CD4-positive, alpha-beta memory T cell (primary cell): Measurements from ENCODE around the gene SLC39A12. TPM values are rescaled to one million over a fixed set of nuclear protein-coding genes. Genes with fewer than 3 reads are reported as not detected.

Source experiments
- CTCF ChIA-PET: fragments of 350-600 bp; sonication (Branson Sonifier 250); formaldehyde crosslinking; loops from one replicate; lab custom pipeline; 2021; ENCODE audit warnings: inconsistent platforms; ENCODE audit not compliant: partially characterized antibody; lab: Charles Lee
- POLR2A ChIA-PET: fragments of 350-600 bp; sonication (Branson Sonifier 250); formaldehyde crosslinking; loops from one replicate; lab custom pipeline; 2021; ENCODE audit not compliant: partially characterized antibody; lab: Charles Lee
- DNase-seq, 5 donors: peaks; one replicate each; pipeline versions ENCODE4 v3.0.0 to v3.0.0-alpha.2; 2020 to 2022; ENCODE audit warnings: mixed read lengths in 1 of 5
- H3K27ac ChIP-seq: one replicate; pipeline ENCODE4 v1.7.0; 2013; ENCODE audit warnings: low read depth, low read length
- H3K27me3 ChIP-seq: 2 replicates; pipeline ENCODE4 v1.7.0; 2013; ENCODE audit warnings: mild to moderate bottlenecking, low read length, moderate library complexity; ENCODE audit not compliant: insufficient read depth
- H3K36me3 ChIP-seq: 2 replicates; pipeline ENCODE4 v1.7.0; 2013; ENCODE audit warnings: mild to moderate bottlenecking, low read length, moderate library complexity; ENCODE audit not compliant: insufficient read depth
- H3K4me1 ChIP-seq: 2 replicates; pipeline ENCODE4 v1.7.0; 2013; ENCODE audit warnings: mild to moderate bottlenecking, low read length, moderate library complexity; ENCODE audit not compliant: insufficient read depth
- H3K4me3 ChIP-seq, 2 donors: one replicate each; pipeline ENCODE4 v1.7.0; 2013; ENCODE audit warnings: low read length in 2 of 2, mild to moderate bottlenecking in 1 of 2
- H3K9me3 ChIP-seq, 2 donors: one replicate each; pipeline ENCODE4 v1.7.0; 2013; ENCODE audit warnings: low read length in 2 of 2, control low read depth in 1 of 2; ENCODE audit not compliant: control insufficient read depth in 1 of 2
- H3K27ac Mint-ChIP-seq, 7 donors: one replicate each; pipeline ENCODE4 v1.8.0; 2020 to 2021; ENCODE audit warnings: mixed read lengths in 7 of 7, mild to moderate bottlenecking in 6 of 7, inconsistent platforms in 3 of 7, moderate library complexity in 3 of 7
- H3K27me3 Mint-ChIP-seq, 2 donors: one replicate each; pipeline ENCODE4 v1.8.0; 2020 to 2021; ENCODE audit warnings: mixed read lengths in 2 of 2
- H3K36me3 Mint-ChIP-seq, 2 donors: one replicate each; pipeline ENCODE4 v1.8.0; 2020 to 2021; ENCODE audit warnings: mixed read lengths in 2 of 2, inconsistent platforms in 1 of 2, mild to moderate bottlenecking in 1 of 2
- H3K4me1 Mint-ChIP-seq, 4 donors: one replicate each; pipeline ENCODE4 v1.8.0; 2020 to 2021; ENCODE audit warnings: mixed read lengths in 4 of 4, mild to moderate bottlenecking in 1 of 4
- H3K4me3 Mint-ChIP-seq, 8 donors: one replicate each; pipeline ENCODE4 v1.8.0; 2020 to 2021; ENCODE audit warnings: mixed read lengths in 8 of 8, mild to moderate bottlenecking in 7 of 8, moderate library complexity in 6 of 8, inconsistent platforms in 3 of 8
- H3K9me3 Mint-ChIP-seq, 8 donors: one replicate each; pipeline ENCODE4 v1.8.0; 2020 to 2021; ENCODE audit warnings: mixed read lengths in 8 of 8, mild to moderate bottlenecking in 5 of 8, inconsistent platforms in 3 of 8, moderate library complexity in 1 of 8
- intact Hi-C: fragments of 100-400 bp; cut with micrococcal nuclease; formaldehyde crosslinking; loops from one replicate; pipeline ENCODE4 v1.15.1; 2023
- polyA plus RNA-seq, 2 donors: library from polyadenylated mRNA; unstranded; fragments of 300-500 nt; fragmentation: Illumina TruSeq; gene quantifications; one replicate each; pipeline ENCODE4 v1.2.3, GENCODE V29; 2021
- total RNA-seq, 2 experiments: library from RNA; stranded (reverse); gene quantifications; one replicate each; pipeline ENCODE4 v1.2.3, GENCODE V29; 2021

The SLC39A12 gene
- total and polyA plus RNA-seq, 4 experiments from 2014 or later: not detected

GRCh38 chr10:18010050-18010449, 58.3 kb downstream of the SLC39A12 start:
- POLR2A ChIA-PET: no interaction called here
- Histone ChIP-seq H3K27ac (no peak overlapping the region), H3K4me1 (no peaks in the 10 kb centered on the region), H3K4me3 (no peak overlapping the region), H3K9me3 (no peaks in the 10 kb centered on the region), H3K36me3 (no peaks in the 10 kb centered on the region), H3K27me3 (no peaks in the 10 kb centered on the region)
- Mint-ChIP-seq H3K27ac (no peak overlapping the region), H3K4me1 (no peaks in the 10 kb centered on the region), H3K9me3 (peaks cover 0 to 2% (median 0%) of the 10 kb centered on the region in 8 donors), H3K4me3 (no peak overlapping the region), H3K27me3 (peaks cover 0 to 3% of the 10 kb centered on the region in 2 donors), H3K36me3 (no peaks in the 10 kb centered on the region)
- CTCF ChIA-PET: no interaction called here
- no peak for DNase-seq
- intact Hi-C loops: no loop called here

GRCh38 chr10:18020523-18020922, 68.8 kb downstream of the SLC39A12 start:
- Mint-ChIP-seq H3K4me1 (no peaks in the 10 kb centered on the region), H3K4me3 (no peak overlapping the region), H3K36me3 (no peaks in the 10 kb centered on the region), H3K27me3 (no peaks in the 10 kb centered on the region), H3K9me3 (peaks cover 8 to 25% (median 20%) of the 10 kb centered on the region in 8 donors), H3K27ac (no peak overlapping the region)
- intact Hi-C loops: no loop called here
- Histone ChIP-seq H3K27ac (no peak overlapping the region), H3K36me3 (no peaks in the 10 kb centered on the region), H3K27me3 (no peaks in the 10 kb centered on the region), H3K4me1 (no peaks in the 10 kb centered on the region), H3K9me3 (no peaks in the 10 kb centered on the region), H3K4me3 (no peak overlapping the region)
- DNase-seq: no peak
- CTCF ChIA-PET: no interaction called here
- POLR2A ChIA-PET: no interaction called here

GRCh38 chr10:18021725-18022480, 70.2 kb downstream of the SLC39A12 start:
- no peaks in the 10 kb centered on the region for H3K4me1 Mint-ChIP-seq
- Histone ChIP-seq H3K36me3 (no peaks in the 10 kb centered on the region), H3K27ac (no peak overlapping the region), H3K4me1 (no peaks in the 10 kb centered on the region), H3K27me3 (no peaks in the 10 kb centered on the region), H3K9me3 (no peaks in the 10 kb centered on the region), H3K4me3 (no peak overlapping the region)
- H3K9me3 Mint-ChIP-seq: peaks cover 8 to 32% (median 19%) of the 10 kb centered on the region in 8 donors
- H3K27me3 Mint-ChIP-seq: no peaks in the 10 kb centered on the region
- no peaks in the 10 kb centered on the region for H3K36me3 Mint-ChIP-seq
- POLR2A ChIA-PET: no interaction called here
- intact Hi-C loops: no loop called here
- H3K4me3 Mint-ChIP-seq: no peak overlapping the region
- DNase-seq: no peak
- CTCF ChIA-PET: interaction anchor here (0.9 kb wide), 1 partner anchor 9 kb away, joined by 3 read pairs; no protein-coding TSS in a partner anchor
- H3K27ac Mint-ChIP-seq: no peak overlapping the region

DNA sequence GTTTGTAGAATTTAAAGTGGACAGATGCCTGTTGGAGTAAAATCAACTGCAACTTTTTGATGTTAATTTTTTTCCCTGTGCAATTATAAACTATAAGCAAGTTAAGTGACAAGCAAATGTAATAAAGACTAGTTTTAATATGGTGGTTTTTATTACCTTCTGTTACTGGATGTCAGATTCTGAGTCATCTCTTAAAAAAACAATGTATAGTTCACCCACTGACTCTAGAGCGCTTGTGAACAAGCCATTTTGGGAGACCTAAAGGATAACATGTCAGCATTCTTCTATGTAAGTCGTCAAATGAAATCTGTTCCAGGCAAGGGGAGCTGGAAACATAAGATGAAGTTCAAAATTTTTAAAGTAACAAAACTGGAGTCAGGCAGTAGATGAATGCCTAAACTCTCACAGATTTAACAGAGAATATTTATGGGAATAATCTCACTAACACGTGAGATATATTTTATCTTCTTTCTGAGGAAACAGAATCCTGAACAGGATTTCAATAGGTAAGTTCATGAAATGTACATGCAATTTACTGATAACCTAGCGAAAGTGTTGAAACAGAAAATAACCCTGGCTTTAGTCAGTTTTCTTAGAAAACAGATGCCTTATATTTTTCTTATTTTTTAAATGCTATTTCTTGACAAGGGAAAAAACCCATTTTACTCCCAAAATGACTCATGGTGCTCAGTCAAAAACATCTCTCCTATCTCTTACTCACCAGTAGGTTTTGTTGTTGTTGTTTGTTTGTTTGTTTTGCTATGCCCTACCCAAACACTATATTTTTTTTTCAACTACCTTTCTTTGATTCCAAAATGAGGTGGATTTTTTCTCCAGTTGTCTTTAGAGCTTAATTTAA, 91.7 kb downstream of the SLC39A12 start:
- H3K4me3 ChIP-seq: no peak overlapping the region
- Mint-ChIP-seq H3K27ac (no peak overlapping the region), H3K4me1 (no peaks in the 10 kb centered on the region), H3K4me3 (no peak overlapping the region), H3K36me3 (no peaks in the 10 kb centered on the region), H3K27me3 (no peaks in the 10 kb centered on the region), H3K9me3 (peaks cover 0 to 4% (median 0%) of the 10 kb centered on the region in 8 donors)
- no peaks in the 10 kb centered on the region for H3K27me3 ChIP-seq
- POLR2A ChIA-PET: no interaction called here
- H3K9me3 ChIP-seq: no peaks in the 10 kb centered on the region
- intact Hi-C loops: no loop called here
- CTCF ChIA-PET: no interaction called here
- no peaks in the 10 kb centered on the region for H3K4me1 ChIP-seq
- no peak overlapping the region for H3K27ac ChIP-seq
- no peak for DNase-seq
- no peaks in the 10 kb centered on the region for H3K36me3 ChIP-seq

- Histone ChIP-seq H3K9me3 (no peaks in the 10 kb centered on the region), H3K27me3 (no peaks in the 10 kb centered on the region), H3K36me3 (no peaks in the 10 kb centered on the region), H3K27ac (no peak overlapping the region), H3K4me1 (no peaks in the 10 kb centered on the region), H3K4me3 (no peak overlapping the region)
- POLR2A ChIA-PET: no interaction called here
- no peaks in the 10 kb centered on the region for H3K4me1 Mint-ChIP-seq
- DNase-seq: no peak
- no peaks in the 10 kb centered on the region for H3K36me3 Mint-ChIP-seq
- H3K4me3 Mint-ChIP-seq: no peak overlapping the region
- intact Hi-C loops: no loop called here
- no peak overlapping the region for H3K27ac Mint-ChIP-seq
- H3K27me3 Mint-ChIP-seq: no peaks in the 10 kb centered on the region
- CTCF ChIA-PET: no interaction called here
- H3K9me3 Mint-ChIP-seq: peaks cover 0 to 2% (median 0%) of the 10 kb centered on the region in 8 donors
Observed at GRCh38 chr10:18044976-18045720, 93.4 kb downstream of the SLC39A12 start.

GRCh38 chr10:18056583-18056982, 104.9 kb downstream of the SLC39A12 start:
- no peak for DNase-seq
- Mint-ChIP-seq H3K4me1 (no peaks in the 10 kb centered on the region), H3K27ac (peak overlapping the region in 1 of 7 donors; percentile 70), H3K4me3 (no peak overlapping the region), H3K9me3 (peaks cover 0 to 14% (median 4%) of the 10 kb centered on the region in 8 donors), H3K36me3 (no peaks in the 10 kb centered on the region), H3K27me3 (no peaks in the 10 kb centered on the region)
- H3K4me3 ChIP-seq: no peak overlapping the region
- H3K4me1 ChIP-seq: no peaks in the 10 kb centered on the region
- no peaks in the 10 kb centered on the region for H3K36me3 ChIP-seq
- H3K27me3 ChIP-seq: no peaks in the 10 kb centered on the region
- H3K9me3 ChIP-seq: no peaks in the 10 kb centered on the region
- ChIA-PET POLR2A (no interaction called here), CTCF (no interaction called here)
- intact Hi-C loops: no loop called here
- no peak overlapping the region for H3K27ac ChIP-seq
